Measurements from ENCODE around the gene SEC14L1. TPM values are rescaled to one million over a fixed set of nuclear protein-coding genes. Genes with fewer than 3 reads are reported as not detected.

SEC14L1 gene
- total RNA-seq, 6 donors from 2014 or later: 100 to 291 (median 145) TPM

DNA sequence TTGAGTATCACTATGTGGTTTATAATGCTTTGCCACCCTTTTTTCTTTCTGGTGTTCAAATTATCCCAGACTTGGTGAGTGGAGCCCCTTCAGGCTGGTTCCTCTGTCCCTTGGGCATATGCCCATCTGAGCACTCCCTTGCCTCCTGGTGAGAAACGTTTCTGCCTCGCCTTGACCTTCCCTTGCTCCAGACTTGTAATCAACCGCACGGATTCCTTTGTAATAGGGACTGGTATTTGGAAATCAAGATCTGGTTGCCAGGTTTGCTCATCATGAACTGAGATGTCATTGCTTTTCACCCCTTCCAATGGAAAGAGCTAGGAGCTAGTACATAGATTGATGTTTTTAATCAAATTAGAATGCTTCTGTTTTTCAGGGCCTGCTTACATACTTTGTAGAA, 43.7 kb downstream of the SEC14L1 start:
- TF ChIP-seq POLR2A (IDR thresholded peaks at IDR 0.05): no peak
- TF ChIP-seq CTCF (IDR thresholded peaks at IDR 0.05): no peak
- TF ChIP-seq POLR2AphosphoS5 (IDR thresholded peaks at IDR 0.05): no peak
- no peak for TF ChIP-seq EP300 (IDR thresholded peaks at IDR 0.05)
- peaks cover 50 to 78% (median 74%) of the 10 kb centered on the region in 4 donors for H3K4me1 ChIP-seq
- H3K27ac ChIP-seq: peak overlapping the region in 2 of 4 donors; percentile 12 to 21
- no peak for DNase-seq
- H3K36me3 ChIP-seq: peaks cover 0 to 6% (median 0%) of the 10 kb centered on the region in 4 donors
- no peak overlapping the region for H3K4me3 ChIP-seq
- no peaks in the 10 kb centered on the region for H3K27me3 ChIP-seq
- WGBS, 2 donors: 36 to 67% methylated on average over 4 of the region's 4 CpGs
- no peaks in the 10 kb centered on the region for H3K9me3 ChIP-seq
- ATAC-seq (ENCODE audit: low FRiP score in 2 of 2): no peak

DNA sequence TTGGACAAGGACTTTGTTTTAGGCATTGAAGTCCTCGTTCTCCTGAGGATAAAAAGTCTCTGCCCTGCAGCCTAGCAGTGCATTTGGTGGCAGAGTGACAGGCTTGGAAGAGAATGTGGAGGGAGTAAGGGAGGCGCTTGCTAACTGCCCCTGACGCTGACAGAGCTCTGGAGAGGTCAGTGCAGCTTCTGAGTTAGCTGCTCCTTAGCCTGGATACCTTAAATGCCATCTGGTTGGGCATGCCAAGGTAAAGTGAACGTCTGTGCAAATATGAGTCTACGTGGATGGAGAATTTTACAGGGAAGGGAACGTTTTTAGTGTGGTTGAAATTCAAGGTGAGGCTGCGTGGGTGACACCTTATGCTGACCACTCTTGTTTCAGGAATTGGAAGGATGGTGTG, 44.4 kb downstream of the SEC14L1 start:
- peak overlapping the region in 1 of 4 donors; percentile 19 for H3K27ac ChIP-seq
- H3K36me3 ChIP-seq: peaks cover 0 to 6% (median 0%) of the 10 kb centered on the region in 4 donors
- ATAC-seq (ENCODE audit: low FRiP score in 2 of 2) (no peak), DNase-seq (no peak)
- WGBS, 2 donors: 58 to 63% methylated on average over 7 of the region's 7 CpGs
- H3K4me3 ChIP-seq: no peak overlapping the region
- no peaks in the 10 kb centered on the region for H3K9me3 ChIP-seq
- no peaks in the 10 kb centered on the region for H3K27me3 ChIP-seq
- H3K4me1 ChIP-seq: peaks cover 50 to 76% (median 74%) of the 10 kb centered on the region in 4 donors
- TF ChIP-seq CTCF (IDR thresholded peaks at IDR 0.05): no peak

DNA sequence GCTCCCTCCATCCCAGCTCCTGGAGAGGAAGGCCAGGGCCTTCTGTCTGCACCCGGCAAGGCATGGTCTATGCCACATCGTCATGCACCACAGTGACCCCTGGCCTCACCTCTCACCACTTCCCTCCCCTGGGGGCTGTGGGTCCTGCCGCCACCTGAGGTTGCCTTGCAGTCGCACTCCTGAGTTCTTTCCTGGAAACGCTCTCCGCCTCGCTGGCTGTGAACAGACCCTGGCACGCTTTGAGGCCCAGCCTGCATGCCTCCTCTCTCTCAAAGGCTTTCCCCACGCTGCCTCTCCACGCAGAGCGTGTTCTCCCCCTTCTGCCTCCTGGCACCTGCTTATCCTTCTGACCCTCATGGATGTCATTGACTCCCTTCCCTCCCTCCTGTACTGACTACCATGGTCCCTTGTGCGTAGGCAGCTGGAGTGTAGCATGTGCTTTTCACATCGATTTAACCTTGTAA, 45.4 kb downstream of the SEC14L1 start:
- H3K36me3 ChIP-seq: peaks cover 0 to 12% (median 6%) of the 10 kb centered on the region in 4 donors
- no peak for ATAC-seq (ENCODE audit: low FRiP score in 2 of 2)
- peak overlapping the region in 2 of 4 donors; percentile 19 to 21 for H3K27ac ChIP-seq
- DNase-seq: peak in 1 of 2 donors; percentile 42
- WGBS, 2 donors: 63 to 69% methylated on average over 13 of the region's 13 CpGs
- no peaks in the 10 kb centered on the region for H3K9me3 ChIP-seq
- peaks cover 47 to 75% (median 66%) of the 10 kb centered on the region in 4 donors for H3K4me1 ChIP-seq
- no peak overlapping the region for H3K4me3 ChIP-seq
- TF ChIP-seq POLR2A (IDR thresholded peaks at IDR 0.05) (no peak), CTCF (IDR thresholded peaks at IDR 0.05) (no peak), EP300 (IDR thresholded peaks at IDR 0.05) (no peak), POLR2AphosphoS5 (IDR thresholded peaks at IDR 0.05) (no peak)
- H3K27me3 ChIP-seq: no peaks in the 10 kb centered on the region

- H3K27ac ChIP-seq: peak overlapping the region in 1 of 4 donors; percentile 13
- H3K4me3 ChIP-seq: no peak overlapping the region
- H3K9me3 ChIP-seq: no peaks in the 10 kb centered on the region
- no peaks in the 10 kb centered on the region for H3K27me3 ChIP-seq
- no peak for DNase-seq
- peaks cover 28 to 54% (median 45%) of the 10 kb centered on the region in 4 donors for H3K4me1 ChIP-seq
- peaks cover 6 to 34% (median 23%) of the 10 kb centered on the region in 4 donors for H3K36me3 ChIP-seq
- WGBS, 2 donors: 63 to 64% methylated on average over 17 of the region's 17 CpGs
- TF ChIP-seq POLR2AphosphoS5 (IDR thresholded peaks at IDR 0.05) (no peak), POLR2A (IDR thresholded peaks at IDR 0.05) (no peak), CTCF (IDR thresholded peaks at IDR 0.05) (no peak), EP300 (IDR thresholded peaks at IDR 0.05) (no peak)
- ATAC-seq (ENCODE audit: low FRiP score in 2 of 2): no peak
Measured at GRCh38 chr17:77188084-77189066, 47.6 kb downstream of the SEC14L1 start.
